Stimulated activated CD8-positive, alpha-beta memory T cell treated with anti-CD3 and anti-CD28 coated beads, Interleukin-15, amount 100 ng/mL, for 4 hours (primary cell): ENCODE results near the gene SLC24A4.

Source experiments
- DNase-seq, 2 donors: peaks; one replicate each; pipeline ENCODE4 v3.0.0-alpha.2; 2020; ENCODE audit warnings: low read depth in 2 of 2

Gene SLC24A4

GRCh38 chr14:92316937-92317336 lies 6.0 kb upstream of the SLC24A4 start:
- DNase-seq: no peak

DNA sequence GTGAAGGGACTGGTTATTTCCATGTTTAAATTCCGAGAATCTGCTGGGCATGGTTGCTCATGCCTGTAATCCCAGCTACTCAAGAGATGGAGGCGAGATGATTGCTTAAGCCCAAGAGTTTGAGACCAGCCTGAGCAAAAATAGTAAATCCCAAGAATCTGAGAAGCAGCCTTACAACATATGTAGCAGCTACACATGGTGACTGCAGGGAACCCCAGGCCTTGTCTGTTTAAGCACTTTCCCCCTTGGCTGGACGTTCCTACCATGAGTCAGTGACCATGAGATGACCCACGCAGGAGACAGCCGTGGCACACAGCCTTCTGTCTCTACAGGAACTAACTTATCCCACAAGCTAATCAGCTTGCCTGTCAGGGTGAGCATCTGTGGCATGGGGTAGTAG lies 5.5 kb upstream of the SLC24A4 start:
- DNase-seq: no peak

DNA sequence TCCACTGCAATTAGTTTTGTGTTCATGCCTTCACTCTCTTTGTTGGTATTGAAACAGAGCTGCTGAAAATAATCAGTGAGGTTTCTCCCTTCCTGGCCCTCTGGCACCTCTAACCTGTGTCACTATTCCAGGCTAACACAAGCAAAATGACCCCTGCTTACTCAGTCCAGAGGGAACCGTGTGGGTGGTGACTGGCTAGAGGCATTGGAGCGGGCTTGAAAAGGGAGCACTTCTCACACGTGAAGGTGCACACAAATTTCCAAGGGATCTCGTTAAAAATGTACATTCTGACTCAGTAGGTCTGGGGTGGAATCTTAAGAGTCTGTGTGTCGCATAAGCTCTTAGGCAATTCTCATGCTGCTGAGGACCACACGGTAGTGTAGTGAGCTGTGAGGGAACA lies 1.3 kb upstream of the SLC24A4 start:
- no peak for DNase-seq

DNA sequence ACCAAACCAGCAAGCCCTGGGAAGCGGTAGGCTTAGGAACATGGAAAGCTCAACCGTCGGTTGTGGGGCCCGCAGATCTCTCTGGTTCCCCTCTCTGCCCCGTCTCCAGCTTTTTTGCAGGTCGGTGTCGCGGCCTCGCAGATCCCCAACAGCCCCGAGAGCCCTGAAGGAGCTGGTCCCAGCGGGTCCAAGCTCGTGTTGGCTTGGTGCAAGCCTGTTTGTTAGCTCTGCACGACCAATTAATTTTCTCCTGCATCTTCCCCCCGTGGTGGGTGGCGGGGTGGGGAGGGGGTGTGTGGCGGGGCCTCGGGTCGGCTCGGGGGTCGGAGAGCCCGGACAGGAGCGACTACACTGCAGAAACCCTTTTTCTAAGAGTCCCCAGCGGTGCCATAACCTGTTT lies 449 bp upstream of the SLC24A4 start:
- no peak for DNase-seq

DNA sequence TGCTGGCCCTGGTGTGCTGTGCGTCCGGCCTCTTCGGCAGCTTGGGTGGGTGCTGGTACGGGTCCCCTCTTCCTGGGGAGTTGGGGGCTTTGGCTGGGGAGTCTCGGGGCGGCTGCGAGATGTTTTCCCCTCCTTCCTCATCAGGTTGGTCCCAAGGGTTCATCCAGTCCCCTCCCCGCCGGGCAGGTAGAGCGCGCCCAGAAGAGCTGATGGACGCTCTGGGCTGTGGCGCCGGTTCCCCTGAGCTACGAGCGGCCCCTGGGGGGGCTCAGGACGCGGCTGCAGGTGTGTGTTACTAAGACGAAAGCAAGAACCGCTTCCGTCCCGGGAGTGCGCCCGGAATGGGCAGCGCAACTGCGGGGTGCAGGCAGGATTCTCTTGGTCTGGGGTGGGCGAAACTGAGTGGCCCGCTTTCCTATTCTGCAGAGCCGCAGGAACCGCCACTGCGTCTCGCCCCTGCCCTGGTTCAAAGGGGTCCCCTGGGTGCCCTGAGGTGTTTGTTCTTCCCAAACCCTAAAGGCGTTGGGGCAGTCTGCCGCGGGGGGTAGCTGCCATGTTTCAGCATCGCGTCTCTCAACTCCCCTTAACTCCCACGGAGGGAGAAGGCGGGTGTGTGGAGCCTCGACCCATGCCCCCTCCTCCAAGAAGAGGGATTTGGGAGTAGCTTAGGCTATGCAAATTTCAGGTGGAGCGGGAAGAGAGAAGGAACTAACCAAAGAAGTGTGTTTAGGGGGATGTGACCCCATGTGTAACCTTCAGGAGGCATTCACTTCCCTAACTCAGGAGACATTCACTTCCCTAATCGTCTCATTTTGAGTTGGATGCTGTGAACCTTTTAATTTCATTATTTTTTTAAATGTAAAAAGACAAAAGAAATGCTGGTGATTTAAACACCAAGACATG lies 1.2 kb downstream of the SLC24A4 start:
- DNase-seq: no peak

DNA sequence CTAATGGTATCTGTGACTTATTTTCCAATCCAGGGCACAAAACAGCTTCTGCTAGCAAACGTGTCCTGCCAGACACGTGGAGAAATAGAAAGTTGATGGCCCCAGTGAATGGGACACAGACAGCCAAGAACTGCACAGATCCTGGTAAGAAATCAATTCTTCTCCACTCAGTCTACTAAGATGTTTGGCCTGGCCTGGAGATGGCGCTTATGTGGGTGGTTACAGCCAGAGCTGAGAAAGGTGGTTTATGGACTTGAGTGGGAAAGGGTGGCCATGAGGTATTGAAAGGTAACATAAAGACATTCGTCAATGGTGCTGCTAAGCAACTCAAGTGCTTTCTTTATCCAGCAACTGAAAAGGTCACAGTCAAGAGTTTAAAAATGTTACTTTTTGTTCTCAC lies 2.9 kb downstream of the SLC24A4 start:
- no peak for DNase-seq

GRCh38 chr14:92328664-92329255 lies 5.8 kb downstream of the SLC24A4 start:
- DNase-seq: no peak

DNA sequence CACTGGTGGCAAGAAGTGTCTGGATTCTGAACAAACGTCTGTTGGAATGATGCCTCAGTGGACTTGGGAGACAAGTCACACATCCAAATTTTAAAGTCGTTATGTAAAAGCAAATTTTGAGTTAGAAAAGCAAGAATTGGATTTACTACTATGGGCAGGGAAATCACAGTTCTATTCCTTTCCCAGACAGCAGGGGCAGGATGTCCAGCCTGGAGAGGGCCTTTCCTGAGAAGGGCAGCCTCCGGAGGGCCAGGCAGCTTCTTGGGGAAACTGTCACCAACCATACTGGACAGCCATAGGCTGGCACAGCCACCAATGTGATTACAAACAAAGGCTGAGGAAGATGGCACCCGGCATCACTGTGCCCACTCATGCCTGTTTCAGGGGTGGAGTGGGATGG lies 11.1 kb downstream of the SLC24A4 start:
- DNase-seq: no peak

DNA sequence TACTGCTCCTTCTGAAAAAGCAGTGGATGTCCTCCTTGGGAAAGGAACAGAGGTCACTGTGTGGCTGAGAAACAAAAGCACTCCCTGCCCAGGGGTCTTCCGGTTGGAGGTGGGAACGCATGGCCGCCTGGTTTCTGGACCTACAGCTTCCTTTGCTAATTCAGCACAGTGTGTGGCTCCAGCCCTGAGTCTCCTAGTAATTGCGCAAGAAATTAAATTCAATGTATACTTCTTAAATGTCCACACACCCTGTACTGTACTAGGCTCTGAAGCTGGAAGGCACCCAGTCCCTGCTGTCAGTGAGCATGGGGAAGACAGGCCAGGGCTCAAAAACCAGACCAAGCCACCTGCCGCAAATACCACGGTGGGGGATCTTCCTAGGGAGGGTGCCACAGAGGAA lies 13.4 kb downstream of the SLC24A4 start:
- DNase-seq: no peak

DNA sequence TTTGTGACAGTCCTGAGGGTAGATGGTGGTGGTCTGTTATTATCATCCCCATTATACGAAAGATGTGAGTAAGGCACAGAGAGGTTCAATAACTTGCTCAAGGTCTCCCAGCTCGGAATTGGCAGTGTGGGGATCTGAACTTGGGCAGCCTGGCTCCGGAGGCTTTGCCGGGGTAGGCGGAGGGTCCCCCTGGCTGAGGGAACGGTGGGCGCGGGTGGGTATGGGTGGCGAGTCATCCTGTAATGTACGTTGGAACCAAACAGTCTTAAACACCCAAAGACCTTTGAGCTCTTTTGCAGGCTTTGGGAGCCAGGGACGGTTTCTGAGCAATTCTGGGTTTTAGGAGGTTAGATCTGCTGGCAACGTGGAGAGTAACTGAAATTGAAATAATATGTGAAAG lies 16.5 kb downstream of the SLC24A4 start:
- DNase-seq: no peak

GRCh38 chr14:92340071-92340470 lies 17.1 kb downstream of the SLC24A4 start:
- no peak for DNase-seq

DNA sequence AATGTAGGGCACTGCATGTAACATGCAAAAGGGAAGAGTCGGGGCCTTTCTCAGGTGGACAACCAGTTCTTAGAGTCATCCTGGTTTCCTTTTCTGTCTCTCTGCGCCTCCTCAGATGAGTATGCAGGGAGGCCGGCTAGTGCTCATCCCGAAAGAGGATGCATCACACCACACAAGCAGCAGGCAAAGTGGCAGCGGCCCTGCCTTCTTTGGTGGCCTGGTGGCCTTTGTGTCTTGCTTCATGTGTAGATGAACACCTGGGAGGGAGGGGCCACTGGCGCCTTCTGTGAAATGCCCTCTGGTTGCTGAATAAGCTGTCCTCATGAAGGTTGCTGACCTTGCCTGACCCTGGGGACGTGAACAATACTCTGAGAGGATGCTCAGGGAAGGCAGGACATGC lies 18.0 kb downstream of the SLC24A4 start:
- DNase-seq: no peak

DNA sequence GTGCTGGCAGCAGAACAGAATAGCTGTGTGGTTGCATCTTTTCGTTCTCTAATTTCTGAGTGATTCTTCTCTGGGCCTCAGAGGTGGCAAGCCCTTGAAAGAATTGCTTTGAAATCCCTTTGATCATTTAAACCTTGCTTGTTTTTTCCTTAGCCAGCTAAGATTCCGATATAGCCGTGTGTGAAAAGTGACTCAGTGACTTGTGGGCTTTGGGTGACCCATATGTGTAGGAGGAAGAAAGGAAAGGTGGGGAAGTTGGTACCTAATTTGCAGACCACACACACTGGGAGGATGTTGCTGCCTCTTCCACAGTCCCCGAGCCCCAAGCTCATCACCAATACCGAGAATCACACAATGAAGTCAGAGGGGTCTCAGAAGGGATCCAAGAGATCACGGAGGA lies 18.8 kb downstream of the SLC24A4 start:
- DNase-seq: peak in 1 of 2 donors; percentile 8

DNA sequence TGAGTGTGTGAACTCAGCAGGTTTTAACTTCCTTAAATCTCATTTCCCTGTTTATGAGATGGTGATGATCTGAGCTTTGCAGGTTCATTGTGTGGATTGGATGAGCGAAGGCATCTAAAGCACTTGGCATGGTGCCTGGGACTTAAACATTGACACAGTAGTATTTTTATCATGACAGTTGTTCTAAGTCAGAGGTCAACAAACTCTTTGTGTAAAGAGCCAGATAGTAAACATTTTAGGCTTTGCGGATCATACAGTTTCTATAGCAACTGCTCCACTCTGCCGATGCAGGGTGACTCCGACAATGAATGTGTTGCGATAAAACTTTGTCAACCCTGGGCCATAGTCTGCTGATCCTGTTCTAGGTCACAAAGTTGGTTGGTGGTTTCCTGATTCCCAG lies 25.2 kb downstream of the SLC24A4 start:
- no peak for DNase-seq

DNA sequence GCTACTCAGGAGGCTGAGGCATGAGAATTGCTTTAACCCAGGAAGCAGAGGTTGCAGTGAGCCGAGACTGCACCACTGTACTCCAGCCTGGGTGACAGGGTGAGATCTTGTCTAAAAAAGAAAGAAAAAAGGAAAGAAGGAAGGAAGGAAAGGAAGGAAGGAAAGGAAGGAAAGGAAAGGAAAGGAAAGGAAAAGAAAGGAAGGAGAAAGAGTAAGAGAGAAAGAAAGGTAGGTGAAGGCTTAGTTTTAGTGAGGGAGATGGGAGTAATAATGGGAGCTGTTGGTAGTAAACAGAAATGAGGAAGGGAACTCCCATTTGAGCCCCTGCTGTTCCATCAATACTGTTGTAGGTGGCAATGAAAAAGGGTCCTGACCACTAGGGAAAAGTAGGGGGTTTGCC lies 28.8 kb downstream of the SLC24A4 start:
- DNase-seq: no peak

DNA sequence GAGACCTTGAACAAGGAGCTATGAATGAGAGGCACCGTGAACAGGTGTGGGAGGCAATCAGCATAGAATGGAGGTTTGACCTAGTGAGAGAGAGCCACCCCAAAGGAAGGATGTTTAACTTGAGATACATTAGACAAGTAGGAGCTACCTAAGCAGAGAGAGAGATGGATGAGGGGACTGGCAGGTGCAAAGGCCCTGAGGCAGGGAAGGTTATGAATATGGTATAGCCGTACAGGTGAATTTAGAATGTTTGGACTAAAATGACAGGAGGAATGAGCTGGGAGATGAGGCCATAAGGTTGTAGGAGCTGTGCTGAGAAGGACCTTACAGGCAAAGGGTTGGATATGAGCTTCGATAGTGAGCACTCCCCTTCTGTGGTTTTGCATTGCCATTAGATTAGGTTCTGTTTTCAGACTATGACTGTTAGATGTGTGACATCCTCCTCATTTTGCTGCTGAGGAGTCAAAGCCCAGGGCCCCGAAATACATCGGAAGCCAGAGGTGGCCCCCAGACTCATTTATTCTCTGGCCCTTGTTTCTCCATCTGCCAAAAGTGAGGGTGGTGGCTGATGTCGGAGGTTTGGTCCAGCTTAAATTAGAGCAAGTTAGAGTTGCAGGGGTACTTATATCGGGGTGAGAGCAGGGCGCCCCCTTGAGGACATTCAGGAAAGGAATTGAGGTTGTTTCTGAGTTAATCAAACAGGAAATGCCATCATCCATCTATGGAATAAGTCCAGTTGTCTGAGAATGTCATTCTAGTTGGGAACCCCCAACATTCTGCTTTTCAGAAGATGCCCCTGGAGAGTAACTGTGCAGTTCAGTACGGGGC lies 29.4 kb downstream of the SLC24A4 start:
- DNase-seq: no peak

DNA sequence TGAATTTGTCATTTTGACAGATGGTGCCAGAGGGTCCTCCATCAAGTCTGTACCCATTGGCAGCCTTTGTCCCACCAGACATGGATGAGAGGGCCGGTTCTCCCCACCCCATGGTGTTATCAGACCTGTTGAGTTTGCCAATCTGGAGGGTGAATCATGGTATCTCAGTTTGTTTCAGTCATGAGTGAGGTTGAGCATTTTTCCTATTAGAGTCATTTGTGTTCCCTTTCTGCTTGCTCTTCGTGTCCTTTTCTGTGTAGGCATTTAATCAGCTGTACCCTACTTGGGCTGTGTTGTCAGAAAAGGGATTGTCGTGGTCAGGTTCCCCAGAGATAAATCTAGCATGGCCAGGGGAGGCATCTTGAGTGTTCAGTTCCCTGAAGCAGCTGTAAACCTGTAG lies 30.5 kb downstream of the SLC24A4 start:
- no peak for DNase-seq

GRCh38 chr14:92356677-92357076 lies 33.7 kb downstream of the SLC24A4 start:
- no peak for DNase-seq

- no peak for DNase-seq
Measured at GRCh38 chr14:92360651-92361370, 37.8 kb downstream of the SLC24A4 start.

GRCh38 chr14:92362781-92363235 lies 39.8 kb downstream of the SLC24A4 start:
- no peak for DNase-seq

DNA sequence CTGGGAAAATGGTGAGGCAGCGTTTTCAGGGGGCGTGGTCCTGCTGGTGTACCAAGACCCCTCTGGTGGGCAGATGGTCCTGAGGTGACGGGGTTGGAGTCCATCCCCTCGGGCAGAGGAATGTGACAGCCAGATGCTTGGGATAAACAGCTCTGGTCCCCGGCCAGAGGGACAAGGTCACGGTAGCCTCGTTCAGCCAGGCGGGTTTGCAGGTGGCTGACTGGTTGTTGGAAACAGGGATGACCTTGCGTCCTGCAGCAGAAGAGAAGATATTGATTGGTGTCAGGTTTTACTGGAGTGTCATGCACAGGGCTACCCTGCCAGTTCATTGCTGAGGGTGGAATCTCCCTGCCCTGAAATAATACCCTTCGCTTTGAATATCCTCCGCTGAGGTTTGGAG lies 43.3 kb downstream of the SLC24A4 start:
- DNase-seq: no peak

DNA sequence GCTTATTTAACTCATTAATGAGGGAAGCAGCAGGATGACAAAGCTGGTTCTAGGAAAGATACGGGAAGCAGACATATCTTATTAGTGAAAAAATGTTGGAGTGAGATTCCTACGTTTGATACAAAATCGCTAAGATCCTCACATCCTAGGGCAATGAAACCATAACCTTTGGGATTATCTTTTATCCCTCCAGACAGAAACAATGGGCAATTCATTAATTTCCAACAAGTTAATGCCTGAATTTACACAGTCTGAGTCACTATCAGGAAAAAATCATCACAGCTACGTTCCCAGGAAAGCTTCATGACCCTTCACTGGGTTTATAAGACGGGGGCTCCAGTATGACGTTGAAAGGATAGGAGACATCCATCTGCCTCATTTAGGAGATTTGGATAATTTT lies 45.0 kb downstream of the SLC24A4 start:
- no peak for DNase-seq
